Peyer's patch (tissue), 4 donors: ENCODE measurements around the gene STK39. TPM values are rescaled to one million over a fixed set of nuclear protein-coding genes. Genes with fewer than 3 reads are reported as not detected.

ENCODE experiments used
- DNase-seq, 3 donors: peaks; one replicate each; pipeline ENCODE4 v3.0.0-alpha.2; 2017 to 2019
- H3K27ac ChIP-seq, 4 donors: fragments of 200-600 bp; sonication (generic); one replicate each; pipeline ENCODE4 v1.5.1; 2016 to 2019
- H3K27me3 ChIP-seq, 2 donors: fragments of 200-600 bp; sonication (generic); one replicate each; pipeline ENCODE4 v1.5.1; 2019
- H3K36me3 ChIP-seq, 3 donors: fragments of 200-600 bp; sonication (generic); one replicate each; pipeline ENCODE4 v1.5.1; 2016 to 2019
- H3K4me1 ChIP-seq, 4 donors: fragments of 200-600 bp; sonication (generic); one replicate each; pipeline ENCODE4 v1.5.1; 2016 to 2019
- H3K4me3 ChIP-seq, 4 donors: fragments of 200-600 bp; sonication (generic); 1 replicate in 3 of 4; 2 replicates in 1 of 4; pipeline ENCODE4 v1.5.1; 2016 to 2019; ENCODE audit warnings: mild to moderate bottlenecking in 1 of 4
- H3K9me3 ChIP-seq, 4 donors: fragments of 200-600 bp; sonication (generic); one replicate each; pipeline ENCODE4 v1.5.1; 2016 to 2019; ENCODE audit warnings: mild to moderate bottlenecking in 1 of 4
- CTCF ChIP-seq, 6 experiments: fragments of 450-650 bp in 4 of 6; fragments of 200-600 bp in 2 of 6; sonication (generic) in 1 of 6; IDR thresholded peaks; one replicate each; pipeline ENCODE4 v1.5.1; 2017 to 2019; ENCODE audit warnings: antibody characterized with exemption in 6 of 6, mild to moderate bottlenecking in 3 of 6, moderate library complexity in 1 of 6
- POLR2A ChIP-seq, 2 donors: fragments of 450-650 bp; IDR thresholded peaks; one replicate each; pipeline ENCODE4 v1.5.1; 2017; ENCODE audit warnings: antibody characterized with exemption in 2 of 2, mild to moderate bottlenecking in 2 of 2, moderate library complexity in 2 of 2
- total RNA-seq, 4 donors: library from RNA; depleted of rRNA; stranded (reverse); fragments of >200 nt; gene quantifications; one replicate each; pipeline ENCODE4 v1.1.0, GENCODE V29; 2016

The STK39 gene
- total RNA-seq, 4 donors from 2014 or later = 39.6 to 55.9 (median 51.0) TPM

GRCh38 chr2:168029071-168029470 is 218.3 kb downstream of the STK39 start:
- Histone ChIP-seq H3K9me3 (no peaks in the 10 kb centered on the region), H3K27ac (no peak overlapping the region), H3K36me3 (peaks cover 0 to 10% (median 0%) of the 10 kb centered on the region in 3 donors), H3K4me3 (no peak overlapping the region), H3K27me3 (no peaks in the 10 kb centered on the region), H3K4me1 (no peaks in the 10 kb centered on the region)
- DNase-seq = no peak
- no peak for TF ChIP-seq CTCF (IDR thresholded peaks at IDR 0.05)
- no peak for TF ChIP-seq POLR2A (IDR thresholded peaks at IDR 0.05)

- no peak overlapping the region for H3K27ac ChIP-seq
- no peak overlapping the region for H3K4me3 ChIP-seq
- DNase-seq = no peak
- no peaks in the 10 kb centered on the region for H3K9me3 ChIP-seq
- H3K36me3 ChIP-seq = peaks cover 0 to 8% (median 0%) of the 10 kb centered on the region in 3 donors
- H3K27me3 ChIP-seq = no peaks in the 10 kb centered on the region
- no peaks in the 10 kb centered on the region for H3K4me1 ChIP-seq
- TF ChIP-seq CTCF (IDR thresholded peaks at IDR 0.05) (no peak), POLR2A (IDR thresholded peaks at IDR 0.05) (no peak)
Observed at GRCh38 chr2:168028362-168028761, 219.0 kb downstream of the STK39 start.

GRCh38 chr2:168025487-168026202 is 221.8 kb downstream of the STK39 start:
- no peaks in the 10 kb centered on the region for H3K4me1 ChIP-seq
- H3K9me3 ChIP-seq = no peaks in the 10 kb centered on the region
- DNase-seq = no peak
- TF ChIP-seq POLR2A (IDR thresholded peaks at IDR 0.05) (no peak), CTCF (IDR thresholded peaks at IDR 0.05) (no peak)
- H3K36me3 ChIP-seq = peaks cover 0 to 8% (median 0%) of the 10 kb centered on the region in 3 donors
- H3K27me3 ChIP-seq = no peaks in the 10 kb centered on the region
- no peak overlapping the region for H3K27ac ChIP-seq
- no peak overlapping the region for H3K4me3 ChIP-seq

GRCh38 chr2:168024459-168024858 is 222.9 kb downstream of the STK39 start:
- no peaks in the 10 kb centered on the region for H3K27me3 ChIP-seq
- TF ChIP-seq CTCF (IDR thresholded peaks at IDR 0.05) (no peak), POLR2A (IDR thresholded peaks at IDR 0.05) (no peak)
- no peaks in the 10 kb centered on the region for H3K4me1 ChIP-seq
- H3K4me3 ChIP-seq = no peak overlapping the region
- H3K9me3 ChIP-seq = no peaks in the 10 kb centered on the region
- DNase-seq = no peak
- peaks cover 0 to 8% (median 0%) of the 10 kb centered on the region in 3 donors for H3K36me3 ChIP-seq
- no peak overlapping the region for H3K27ac ChIP-seq

GRCh38 chr2:168021800-168022587 is 225.4 kb downstream of the STK39 start:
- no peaks in the 10 kb centered on the region for H3K27me3 ChIP-seq
- TF ChIP-seq CTCF (IDR thresholded peaks at IDR 0.05) = no peak
- TF ChIP-seq POLR2A (IDR thresholded peaks at IDR 0.05) = no peak
- H3K9me3 ChIP-seq = no peaks in the 10 kb centered on the region
- no peak overlapping the region for H3K27ac ChIP-seq
- no peak overlapping the region for H3K4me3 ChIP-seq
- no peak for DNase-seq
- no peaks in the 10 kb centered on the region for H3K4me1 ChIP-seq
- peaks cover 0 to 8% (median 0%) of the 10 kb centered on the region in 3 donors for H3K36me3 ChIP-seq
